Fibroblast of lung (primary cell): Measurements from ENCODE around the gene NR3C2.

Experiments
- CTCF ChIP-seq, 2 donors: IDR thresholded peaks in 1 of 2; conservative IDR thresholded peaks in 1 of 2; 1 replicate in 1 of 2; 2 replicates in 1 of 2; pipeline ENCODE4 v1.5.1; 2011 to 2012; ENCODE audit warnings: low read length in 2 of 2, control low read depth in 1 of 2, inconsistent platforms in 1 of 2, low read depth in 1 of 2, mild to moderate bottlenecking in 1 of 2
- EZH2 ChIP-seq: IDR thresholded peaks from 2 replicates; pipeline ENCODE4 v1.5.1; 2012; ENCODE audit warnings: low read length, control low read depth, mild to moderate bottlenecking; ENCODE audit errors: missing control alignments

GRCh38 chr4:148243837-148244236 lies 198.4 kb downstream of the NR3C2 start:
- TF ChIP-seq CTCF (conservative IDR thresholded peaks at IDR 0.05 in 1 of 2, IDR thresholded peaks at IDR 0.05 in 1 of 2; ENCODE audit: low read depth in 1 of 2, low read length in 2 of 2), result no peak
- no peak for TF ChIP-seq EZH2
